ENCODE measurements around the gene MTRF1L. TPM values are rescaled to one million over a fixed set of nuclear protein-coding genes. Genes with fewer than 3 reads are reported as not detected.

The MTRF1L gene
- total RNA-seq, 1 experiment from 2014 or later = 19.1 TPM

DNA sequence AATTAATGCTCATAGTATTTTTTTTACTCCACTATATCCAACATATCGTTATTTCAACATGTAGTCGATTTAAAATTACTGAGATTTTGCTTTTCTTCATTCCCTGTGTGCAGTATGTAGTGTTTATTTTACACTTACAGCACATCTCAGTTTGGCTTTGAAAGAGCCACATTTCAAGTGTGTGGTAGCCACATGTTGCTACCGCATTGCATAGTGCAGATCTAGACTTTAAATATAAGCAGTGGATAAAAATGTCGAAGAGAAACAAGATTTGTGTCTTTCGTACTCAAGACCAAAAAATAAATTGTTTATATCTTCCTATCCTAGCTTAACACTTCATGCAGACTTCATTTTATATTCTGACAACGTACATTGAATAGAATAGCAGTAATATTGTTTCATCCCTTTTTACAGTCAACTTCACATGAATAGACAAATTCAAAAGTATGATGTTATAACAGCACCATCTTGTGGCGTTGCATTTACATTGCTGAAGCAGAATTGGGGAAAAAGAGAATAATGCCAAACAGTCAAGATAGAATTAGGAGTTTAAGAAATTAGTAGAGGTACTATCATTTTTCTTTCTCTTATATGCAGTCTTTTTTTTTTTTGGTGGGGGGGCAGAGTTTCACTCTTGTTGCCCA is 49.5 kb downstream of the MTRF1L start:
- DNase-seq = peak; percentile 65
- BruUV-seq (replicated peaks) = no TSS peak

DNA sequence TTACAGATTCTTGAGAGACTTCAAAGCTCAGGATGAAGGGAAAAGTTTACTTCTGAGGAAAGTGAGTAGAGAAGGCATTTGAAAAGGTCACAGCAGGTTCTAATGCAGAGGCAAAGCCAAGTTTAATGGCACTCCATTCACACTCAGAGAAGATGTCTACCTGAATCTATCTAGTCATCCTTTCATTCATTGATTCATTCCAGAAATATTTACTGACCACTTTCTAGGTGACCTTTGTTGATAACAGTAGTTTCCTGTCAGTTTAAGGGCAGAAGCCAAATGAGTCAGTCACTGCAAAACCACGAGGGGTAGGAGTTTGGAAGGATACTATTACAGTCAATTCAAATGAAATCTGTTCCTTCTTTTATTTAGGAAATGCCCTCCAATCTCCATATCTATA is 50.5 kb downstream of the MTRF1L start:
- intact Hi-C loops (cut with micrococcal nuclease) = no loop called here
- Histone ChIP-seq H3K36me3 (ENCODE audit: low read depth, low read length) (no peaks in the 10 kb centered on the region), H3K9ac (ENCODE audit: low read length) (no peak overlapping the region), H3K4me2 (ENCODE audit: low read length) (no peak overlapping the region; the same call in 1 of the 2 replicates), H3K27ac (ENCODE audit: low read length) (no peak overlapping the region), H3F3A (ENCODE audit: low read length, unreplicated experiment) (no peaks in the 10 kb centered on the region), H3K4me1 (ENCODE audit: insufficient read depth, low read length) (peaks cover 28% of the 10 kb centered on the region), H2AFZ (ENCODE audit: low read length) (no peak overlapping the region), H4K20me1 (ENCODE audit: low read length) (no peaks in the 10 kb centered on the region), H3K9me3 (ENCODE audit: low read length) (no peaks in the 10 kb centered on the region), H3K79me2 (ENCODE audit: low read length) (no peaks in the 10 kb centered on the region), H3K4me3 (ENCODE audit: low read length) (no peak overlapping the region), H3K27me3 (ENCODE audit: low read length) (no peaks in the 10 kb centered on the region; the same call in 1 of the 2 replicates), H3K9me2 (replicated peaks; ENCODE audit: low read length) (no peaks in the 10 kb centered on the region)
- no TSS peak for BruUV-seq (replicated peaks)
- CTCF ChIA-PET = no interaction called here
- TF ChIP-seq, protein P1, sequence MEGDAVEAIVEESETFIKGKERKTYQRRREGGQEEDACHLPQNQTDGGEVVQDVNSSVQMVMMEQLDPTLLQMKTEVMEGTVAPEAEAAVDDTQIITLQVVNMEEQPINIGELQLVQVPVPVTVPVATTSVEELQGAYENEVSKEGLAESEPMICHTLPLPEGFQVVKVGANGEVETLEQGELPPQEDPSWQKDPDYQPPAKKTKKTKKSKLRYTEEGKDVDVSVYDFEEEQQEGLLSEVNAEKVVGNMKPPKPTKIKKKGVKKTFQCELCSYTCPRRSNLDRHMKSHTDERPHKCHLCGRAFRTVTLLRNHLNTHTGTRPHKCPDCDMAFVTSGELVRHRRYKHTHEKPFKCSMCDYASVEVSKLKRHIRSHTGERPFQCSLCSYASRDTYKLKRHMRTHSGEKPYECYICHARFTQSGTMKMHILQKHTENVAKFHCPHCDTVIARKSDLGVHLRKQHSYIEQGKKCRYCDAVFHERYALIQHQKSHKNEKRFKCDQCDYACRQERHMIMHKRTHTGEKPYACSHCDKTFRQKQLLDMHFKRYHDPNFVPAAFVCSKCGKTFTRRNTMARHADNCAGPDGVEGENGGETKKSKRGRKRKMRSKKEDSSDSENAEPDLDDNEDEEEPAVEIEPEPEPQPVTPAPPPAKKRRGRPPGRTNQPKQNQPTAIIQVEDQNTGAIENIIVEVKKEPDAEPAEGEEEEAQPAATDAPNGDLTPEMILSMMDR (conservative IDR thresholded peaks at IDR 0.05; ENCODE audit: low read depth, low read length) = no peak
- TF ChIP-seq EZH2phosphoT487 (IDR thresholded peaks at IDR 0.05; ENCODE audit: borderline replicate concordance, low read length) (no peak), EZH2 (IDR thresholded peaks at IDR 0.05; ENCODE audit: low read length, unreplicated experiment) (no peak)
- ATAC-seq = peak; percentile 35
- POLR2A ChIA-PET (ENCODE audit: unreplicated experiment) = no interaction called here
- DNase-seq = peak; percentile 60

More for the DNA sequence above, 49.5 kb downstream of the MTRF1L start:
- Histone ChIP-seq H2AFZ (ENCODE audit: low read length) (no peak overlapping the region), H3K4me2 (ENCODE audit: low read length) (no peak overlapping the region), H3K4me1 (ENCODE audit: insufficient read depth, low read length) (peaks cover 21% of the 10 kb centered on the region), H3K9ac (ENCODE audit: low read length) (no peak overlapping the region), H4K20me1 (ENCODE audit: low read length) (no peaks in the 10 kb centered on the region), H3K79me2 (ENCODE audit: low read length) (no peaks in the 10 kb centered on the region), H3K27me3 (ENCODE audit: low read length) (no peaks in the 10 kb centered on the region; the same call in 1 of the 2 replicates), H3K9me2 (replicated peaks; ENCODE audit: low read length) (no peaks in the 10 kb centered on the region), H3K9me3 (ENCODE audit: low read length) (no peaks in the 10 kb centered on the region), H3K36me3 (ENCODE audit: low read depth, low read length) (no peaks in the 10 kb centered on the region), H3K4me3 (ENCODE audit: low read length) (no peak overlapping the region), H3F3A (ENCODE audit: low read length, unreplicated experiment) (no peaks in the 10 kb centered on the region), H3K27ac (ENCODE audit: low read length) (no peak overlapping the region)
- intact Hi-C loops (cut with micrococcal nuclease) = no loop called here
- ATAC-seq = no peak
- TF ChIP-seq EZH2phosphoT487 (IDR thresholded peaks at IDR 0.05; ENCODE audit: borderline replicate concordance, low read length) = no peak
- TF ChIP-seq, protein P1 (conservative IDR thresholded peaks at IDR 0.05; ENCODE audit: low read depth, low read length) = peak; percentile 77
- TF ChIP-seq EZH2 (IDR thresholded peaks at IDR 0.05; ENCODE audit: low read length, unreplicated experiment) = no peak
- ChIA-PET POLR2A (ENCODE audit: unreplicated experiment) (no interaction called here), CTCF (no interaction called here)

DNA sequence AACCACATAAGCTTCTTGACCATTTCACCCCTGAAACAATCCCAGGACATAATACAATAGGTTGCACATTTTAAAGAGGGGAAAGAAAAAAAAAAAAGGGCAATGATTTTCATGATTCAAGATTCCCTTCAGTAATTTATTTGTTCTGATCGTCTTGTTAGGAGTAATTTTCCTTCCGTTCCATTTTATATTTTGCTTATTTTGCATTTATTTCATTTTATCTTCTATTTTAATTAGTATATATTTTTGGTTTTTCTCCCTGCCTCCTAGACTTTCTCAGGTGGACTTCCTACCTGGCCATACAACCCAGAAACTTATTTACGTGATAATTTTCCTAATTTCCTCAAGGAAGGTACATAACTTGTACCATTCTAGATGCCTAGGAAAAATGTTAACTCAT is 52.3 kb downstream of the MTRF1L start:
- Histone ChIP-seq H3K9ac (ENCODE audit: low read length) (no peak overlapping the region), H3K4me2 (ENCODE audit: low read length) (no peak overlapping the region), H2AFZ (ENCODE audit: low read length) (no peak overlapping the region), H3K9me2 (replicated peaks; ENCODE audit: low read length) (no peaks in the 10 kb centered on the region), H3K4me3 (ENCODE audit: low read length) (no peak overlapping the region), H3K36me3 (ENCODE audit: low read depth, low read length) (no peaks in the 10 kb centered on the region), H3K27ac (ENCODE audit: low read length) (no peak overlapping the region), H3K27me3 (ENCODE audit: low read length) (no peaks in the 10 kb centered on the region; the same call in 1 of the 2 replicates), H4K20me1 (ENCODE audit: low read length) (no peaks in the 10 kb centered on the region), H3K79me2 (ENCODE audit: low read length) (no peaks in the 10 kb centered on the region), H3F3A (ENCODE audit: low read length, unreplicated experiment) (no peaks in the 10 kb centered on the region), H3K4me1 (ENCODE audit: insufficient read depth, low read length) (peaks cover 41% of the 10 kb centered on the region), H3K9me3 (ENCODE audit: low read length) (no peaks in the 10 kb centered on the region)
- intact Hi-C loops (cut with micrococcal nuclease) = no loop called here
- ChIA-PET POLR2A (ENCODE audit: unreplicated experiment) (no interaction called here), CTCF (no interaction called here)
- DNase-seq (no peak), ATAC-seq (no peak)
- no peak for TF ChIP-seq EZH2 (IDR thresholded peaks at IDR 0.05; ENCODE audit: low read length, unreplicated experiment)
- TF ChIP-seq, protein P1 (conservative IDR thresholded peaks at IDR 0.05; ENCODE audit: low read depth, low read length) = no peak
- no peak for TF ChIP-seq EZH2phosphoT487 (IDR thresholded peaks at IDR 0.05; ENCODE audit: borderline replicate concordance, low read length)
- no TSS peak for BruUV-seq (replicated peaks)

Measured in PC-3 (cell line).